GM23338 (cell line): Measurements from ENCODE around the gene JARID2. TPM values are rescaled to one million over a fixed set of nuclear protein-coding genes. Genes with fewer than 3 reads are reported as not detected.

Experiments used
- ATAC-seq: fragments of 200-7000 bp; cut with Tn5 transposase; 3 replicates; pipeline ENCODE4 v1.9.1; 2020
- DNase-seq: peaks from one replicate; pipeline ENCODE4 v3.0.0-alpha.2; 2015; ENCODE audit warnings: low spot score
- H2AFZ ChIP-seq: fragments of 200-600 bp; sonication (generic); 2 replicates; pipeline ENCODE4 v1.8.0; 2016; ENCODE audit warnings: antibody characterized with exemption, mild to moderate bottlenecking, moderate library complexity
- H3F3A ChIP-seq: fragments of 200-600 bp; sonication (generic); replicated peaks from 2 replicates; pipeline ENCODE4 v1.8.0; 2017; ENCODE audit warnings: antibody characterized with exemption, mixed run types, low read depth
- H3K27ac ChIP-seq: fragments of 200-600 bp; sonication (generic); 2 replicates; pipeline ENCODE4 v1.6.1; 2016; ENCODE audit warnings: low read depth
- H3K27me3 ChIP-seq: fragments of 200-600 bp; sonication (generic); 2 replicates; pipeline ENCODE4 v1.8.0; 2016; ENCODE audit warnings: mild to moderate bottlenecking, mixed run types, moderate library complexity; ENCODE audit not compliant: insufficient read depth
- H3K36me3 ChIP-seq: fragments of 200-600 bp; sonication (generic); 2 replicates; pipeline ENCODE4 v1.8.0; 2016; ENCODE audit warnings: mild to moderate bottlenecking; ENCODE audit not compliant: insufficient read depth
- H3K4me1 ChIP-seq: fragments of 200-600 bp; sonication (generic); 2 replicates; pipeline ENCODE4 v1.8.0; 2016; ENCODE audit warnings: mild to moderate bottlenecking, moderate library complexity; ENCODE audit not compliant: insufficient read depth
- H3K4me2 ChIP-seq: fragments of 200-600 bp; sonication (generic); 2 replicates; pipeline ENCODE4 v1.7.1; 2017; ENCODE audit warnings: mixed run types
- H3K4me3 ChIP-seq: fragments of 200-600 bp; sonication (generic); 2 replicates; pipeline ENCODE4 v1.6.1; 2016; ENCODE audit warnings: mixed run types
- H3K79me2 ChIP-seq: fragments of 200-600 bp; sonication (generic); replicated peaks from 2 replicates; pipeline ENCODE4 v1.8.0; 2017; ENCODE audit warnings: mild to moderate bottlenecking; ENCODE audit not compliant: insufficient read depth
- H3K9me2 ChIP-seq: fragments of 200-600 bp; sonication (generic); 2 replicates; pipeline ENCODE4 v1.8.0; 2017; ENCODE audit not compliant: insufficient read depth
- H4K20me1 ChIP-seq: fragments of 200-600 bp; sonication (generic); replicated peaks from 2 replicates; pipeline ENCODE4 v1.8.0; 2017; ENCODE audit warnings: mild to moderate bottlenecking; ENCODE audit not compliant: insufficient read depth
- H3K27ac Mint-ChIP-seq: 2 replicates; pipeline ENCODE4 v1.8.0; 2020; ENCODE audit warnings: inconsistent platforms, mild to moderate bottlenecking, moderate library complexity, mixed read lengths
- H3K27me3 Mint-ChIP-seq: 3 replicates; pipeline ENCODE4 v1.8.0; 2022; ENCODE audit warnings: low read depth, mild to moderate bottlenecking, moderate library complexity, mixed read lengths, inconsistent platforms; ENCODE audit not compliant: insufficient read depth, poor library complexity
- H3K36me3 Mint-ChIP-seq: 3 replicates; pipeline ENCODE4 v1.8.0; 2021; ENCODE audit warnings: low read depth, mild to moderate bottlenecking, inconsistent platforms, moderate library complexity, mixed read lengths
- H3K4me1 Mint-ChIP-seq: 3 replicates; pipeline ENCODE4 v1.8.0; 2020; ENCODE audit warnings: mild to moderate bottlenecking, inconsistent platforms, mixed read lengths
- H3K4me3 Mint-ChIP-seq: 3 replicates; pipeline ENCODE4 v1.8.0; 2021; ENCODE audit warnings: moderate library complexity, mild to moderate bottlenecking, inconsistent platforms, mixed read lengths
- H3K9me3 Mint-ChIP-seq: 3 replicates; pipeline ENCODE4 v1.8.0; 2020; ENCODE audit warnings: moderate library complexity, mild to moderate bottlenecking, inconsistent platforms, mixed read lengths
- CREB1 ChIP-seq: fragments of 250-450 bp; sonication (Bioruptor Pico); IDR thresholded peaks from 2 replicates; pipeline ENCODE4 v1.5.0; 2020; ENCODE audit warnings: low read depth, mild to moderate bottlenecking, moderate library complexity
- CTCF ChIP-seq, 2 experiments: fragments of 200-600 bp in 1 of 2; sonication (generic) in 1 of 2; conservative IDR thresholded peaks; 2 replicates each; pipeline versions ENCODE4 v1.5.1 to v1.6.1; 2016 to 2017; ENCODE audit warnings: antibody characterized with exemption in 2 of 2, low read depth in 2 of 2, mild to moderate bottlenecking in 2 of 2, moderate library complexity in 1 of 2
- EZH2 ChIP-seq: fragments of 200-600 bp; sonication (generic); IDR thresholded peaks from one replicate; pipeline ENCODE4 v1.8.0; 2017; ENCODE audit warnings: antibody characterized with exemption, mild to moderate bottlenecking, low read depth; ENCODE audit not compliant: unreplicated experiment
- REST ChIP-seq: IDR thresholded peaks from one replicate; pipeline ENCODE4 v1.6.1; 2018; ENCODE audit warnings: antibody characterized with exemption; ENCODE audit not compliant: unreplicated experiment
- STAT1 ChIP-seq: IDR thresholded peaks from one replicate; pipeline ENCODE4 v1.6.1; 2016; ENCODE audit warnings: antibody characterized with exemption; ENCODE audit not compliant: unreplicated experiment
- ZNF114 ChIP-seq: fragments of 250-450 bp; sonication (Bioruptor Pico); IDR thresholded peaks from 2 replicates; pipeline ENCODE4 v1.5.0; 2020; ENCODE audit warnings: mild to moderate bottlenecking, moderate library complexity
- ZNF462 ChIP-seq: fragments of 250-450 bp; sonication (Bioruptor Pico); IDR thresholded peaks from 2 replicates; pipeline ENCODE4 v1.5.0; 2020; ENCODE audit warnings: mild to moderate bottlenecking, moderate library complexity
- polyA plus RNA-seq: library from polyadenylated mRNA; unstranded; fragments of >200 nt; fragmentation: Nextera tagmentation; extraction: Ambion mirVana; gene quantifications from 2 replicates; pipeline ENCODE4 v1.2.1, GENCODE V29; 2016
- total RNA-seq: library from RNA; depleted of rRNA; stranded (reverse); fragments of >200 nt; shearing (Covaris generic); gene quantifications from 2 replicates; pipeline ENCODE4 v1.2.3, GENCODE V29; 2014

Gene JARID2
- total and polyA plus RNA-seq, 2 experiments from 2014 or later, result 92.8 to 196 TPM

- Histone ChIP-seq H3K79me2 (peaks cover 96% of the 10 kb centered on the region), H2AFZ (no peak overlapping the region), H3K4me1 (peaks cover 58% of the 10 kb centered on the region), H3K9me2 (no peaks in the 10 kb centered on the region), H4K20me1 (peaks cover 88% of the 10 kb centered on the region), H3K4me2 (peak overlapping the region; percentile 87), H3F3A (peaks cover 40% of the 10 kb centered on the region), H3K27me3 (no peaks in the 10 kb centered on the region), H3K27ac (no peak overlapping the region), H3K36me3 (peaks cover 38% of the 10 kb centered on the region), H3K4me3 (no peak overlapping the region)
- no peaks in the 10 kb centered on the region; the same call in 2 of the 3 replicates for H3K9me3 Mint-ChIP-seq
- H3K36me3 Mint-ChIP-seq, result peaks cover 71% of the 10 kb centered on the region
- peak overlapping the region; percentile 23; the same call in 1 of the 3 replicates for H3K4me3 Mint-ChIP-seq
- TF ChIP-seq ZNF462 (CRISPR knock-in tag) (no peak), REST (no peak), ZNF114 (CRISPR knock-in tag) (no peak), EZH2 (no peak), CTCF (conservative IDR thresholded peaks at IDR 0.05; ENCODE audit: low read depth in 2 of 2) (peak; percentile 79 to 96), STAT1 (no peak), CREB1 (CRISPR knock-in tag) (no peak)
- no peak overlapping the region for H3K27ac Mint-ChIP-seq
- peak; percentile 78 for DNase-seq
- ATAC-seq, result peak; percentile 21
- peaks cover 46% of the 10 kb centered on the region for H3K27me3 Mint-ChIP-seq
- peaks cover 84% of the 10 kb centered on the region for H3K4me1 Mint-ChIP-seq
These were observed 245.6 kb downstream of the JARID2 start for GRCh38 chr6:15491255-15491985.
